ENCODE data around the gene RUNX1.
A peak's percentile ranks its signal among the peaks of the same experiment; 100 is the strongest.

RUNX1 gene

DNA sequence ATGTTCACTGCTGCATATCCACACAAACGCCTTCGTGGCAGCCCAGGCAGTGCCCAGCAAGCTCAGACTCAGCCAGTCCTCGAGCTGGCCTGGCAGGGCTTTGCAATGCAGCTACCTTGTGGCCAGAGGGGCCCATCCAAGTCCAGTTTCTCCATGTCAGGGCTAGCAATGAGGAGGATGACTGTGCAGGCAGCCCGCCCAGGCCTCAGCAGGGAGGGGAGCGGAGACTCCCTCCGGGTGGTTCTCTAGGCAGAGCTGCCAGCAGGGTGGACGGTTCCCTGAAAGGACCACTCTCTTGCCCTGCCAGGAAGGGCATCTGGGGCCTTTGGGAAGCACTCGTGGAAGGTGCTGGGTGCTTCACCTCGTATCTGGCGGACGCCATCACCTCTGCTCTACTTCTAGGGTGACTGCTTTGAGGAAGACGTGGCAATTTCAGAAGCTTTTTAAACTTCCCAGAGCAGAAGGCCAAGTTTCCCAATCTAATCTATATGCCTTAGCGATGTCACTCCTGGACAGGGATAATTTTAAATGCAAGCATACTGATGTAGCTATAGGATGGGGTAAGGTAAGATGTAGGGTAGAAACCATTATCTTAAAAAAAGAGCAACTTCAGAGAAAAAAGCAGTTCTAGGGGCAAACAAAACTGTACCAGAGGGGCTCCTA lies 56.2 kb downstream of the RUNX1 start:
- peak; percentile 91 for DNase-seq (ENCODE audit: low read depth)

DNA sequence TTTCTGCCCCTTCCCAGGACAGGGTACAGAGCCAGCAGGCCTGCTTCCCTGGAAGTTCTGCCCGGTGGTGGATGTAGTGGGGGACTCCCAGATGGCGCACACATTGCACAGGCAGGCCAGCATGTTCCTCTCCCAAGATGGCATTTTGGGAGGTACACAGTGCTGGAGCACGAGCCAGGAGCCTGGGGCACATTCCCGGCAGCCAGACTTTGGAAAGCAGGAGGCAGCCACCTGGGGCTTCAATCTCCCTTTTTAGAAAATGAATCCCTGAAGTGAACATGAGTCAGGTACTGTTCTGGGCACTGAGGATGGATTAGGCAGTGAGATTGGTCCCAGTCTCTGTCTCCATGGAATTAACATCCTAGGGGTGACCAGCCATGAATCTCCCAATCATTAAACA lies 56.9 kb downstream of the RUNX1 start:
- DNase-seq (ENCODE audit: low read depth) = no peak

DNA sequence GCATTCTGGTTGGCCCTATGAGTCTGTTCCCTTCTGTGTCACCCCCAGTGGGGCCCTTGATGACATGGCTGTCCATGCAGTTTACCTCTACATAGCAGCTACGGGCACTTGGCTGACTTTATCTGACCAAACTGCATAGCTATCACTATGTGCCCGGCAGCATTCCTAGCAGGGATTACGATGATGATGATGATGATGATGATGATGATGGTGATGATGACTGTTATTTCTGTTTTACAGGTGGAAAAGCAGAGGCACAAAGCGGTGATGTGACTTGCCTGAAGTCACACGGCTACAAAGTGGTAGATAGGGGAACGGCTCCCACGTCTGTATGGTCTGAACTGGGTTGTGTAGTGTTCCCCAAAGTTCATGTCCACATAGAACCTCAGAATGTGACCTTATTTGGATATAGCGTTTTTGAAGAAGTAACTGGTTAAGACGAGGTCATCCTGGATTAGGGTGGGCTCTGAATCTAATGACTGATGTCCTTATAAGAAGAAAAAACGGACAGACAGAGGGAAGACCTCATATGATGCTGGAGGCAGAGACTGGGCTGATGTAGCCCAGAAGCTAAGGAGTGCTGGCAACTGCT lies 57.6 kb downstream of the RUNX1 start:
- no peak for DNase-seq (ENCODE audit: low read depth)

DNA sequence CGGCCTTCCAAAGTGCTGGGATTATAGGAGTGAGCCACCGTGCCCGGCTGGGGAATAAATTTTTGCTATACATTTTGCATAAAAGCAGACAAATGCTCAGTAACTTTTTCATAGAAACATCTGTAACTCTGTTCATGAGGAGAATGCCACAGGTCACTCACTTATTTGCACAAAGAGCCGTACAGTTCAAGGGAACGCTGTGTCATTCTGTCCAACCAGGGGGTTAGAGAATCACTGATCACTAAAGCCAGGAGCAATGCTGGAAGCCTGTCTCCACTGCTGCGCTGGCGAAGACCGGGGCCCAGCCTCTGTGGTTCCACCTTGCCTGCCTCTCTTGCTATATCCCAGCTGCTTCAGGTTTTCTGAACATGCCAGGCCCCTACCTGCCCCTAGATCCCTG lies 58.3 kb downstream of the RUNX1 start:
- DNase-seq (ENCODE audit: low read depth) = no peak

DNA sequence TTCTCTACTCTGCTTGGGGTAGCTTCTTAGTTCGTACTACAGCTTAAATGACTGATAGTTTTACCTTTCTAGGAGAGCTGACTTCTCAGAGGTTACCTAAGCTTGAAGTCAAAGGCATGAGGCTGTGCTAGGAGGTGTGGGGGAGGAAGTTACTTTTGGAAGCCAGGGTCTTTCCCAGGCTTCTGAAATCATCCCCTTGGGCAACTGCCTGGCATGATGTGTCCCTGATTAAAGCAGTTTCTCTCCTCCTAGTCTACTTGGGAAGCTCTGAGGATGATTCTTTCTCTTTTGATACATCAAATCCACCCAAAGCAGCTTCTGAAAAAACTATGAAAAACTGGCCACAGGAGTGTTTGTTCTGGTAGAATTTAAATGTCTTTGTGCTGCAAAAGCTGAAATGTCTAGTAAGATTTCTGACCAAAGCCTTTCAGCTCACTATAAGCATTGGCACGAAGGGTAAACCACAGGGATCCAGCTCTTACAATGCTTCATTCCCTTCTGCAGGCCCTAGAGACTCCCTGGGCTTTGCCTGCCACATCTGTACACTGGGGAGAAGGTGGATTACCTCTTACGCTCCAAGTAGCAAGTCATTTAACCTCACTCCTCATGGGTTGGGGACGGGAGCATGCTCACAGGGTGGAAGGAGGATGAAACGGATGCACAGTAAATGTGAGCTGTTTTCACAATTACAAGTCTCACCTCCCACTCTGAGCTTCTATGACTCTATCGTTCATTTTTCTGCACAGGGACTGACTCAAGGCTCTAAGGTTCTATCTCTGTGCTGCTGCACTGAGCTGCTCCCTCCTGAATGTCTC lies 59.6 kb downstream of the RUNX1 start:
- peak; percentile 18 for DNase-seq (ENCODE audit: low read depth)

DNA sequence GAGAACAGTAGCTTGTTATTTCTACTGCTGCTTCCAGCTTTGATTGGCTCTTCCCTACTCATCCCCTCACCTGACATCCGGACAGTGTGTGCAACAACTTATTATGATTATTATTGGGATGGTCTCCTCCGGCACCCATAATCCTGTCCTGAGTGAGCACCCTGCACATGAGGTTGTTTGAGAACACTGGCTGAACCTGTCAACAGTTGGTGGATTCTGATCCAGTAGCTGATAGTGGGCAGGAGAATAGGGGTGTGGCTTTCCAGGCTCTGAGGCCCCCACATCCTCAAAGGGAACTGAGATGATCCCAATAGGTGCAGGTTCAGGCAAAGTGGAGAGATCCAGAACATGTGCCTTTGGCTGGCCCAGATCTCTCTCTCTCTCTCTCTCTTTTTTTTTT lies 60.5 kb downstream of the RUNX1 start:
- no peak for DNase-seq (ENCODE audit: low read depth)

DNA sequence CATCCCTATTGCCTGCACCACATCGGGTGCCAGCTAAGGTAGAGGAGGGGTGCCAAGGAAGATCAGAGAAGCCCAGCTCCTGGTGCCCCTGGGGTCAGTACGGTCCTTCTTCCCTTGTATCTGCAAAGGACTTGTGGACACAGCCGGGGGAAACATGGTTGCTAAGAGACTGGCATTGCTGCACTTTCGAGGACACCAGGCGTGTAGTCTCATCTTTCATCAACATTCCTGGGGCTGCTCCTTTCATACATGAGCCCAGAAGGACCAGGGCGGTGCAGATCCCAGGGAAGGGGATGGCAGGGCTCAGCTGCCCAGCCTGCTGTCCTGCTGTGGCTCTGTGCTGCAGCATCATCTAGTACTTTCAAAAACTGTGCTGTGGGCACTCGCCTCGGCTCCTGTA lies 61.0 kb downstream of the RUNX1 start:
- DNase-seq (ENCODE audit: low read depth) = peak; percentile 30

DNA sequence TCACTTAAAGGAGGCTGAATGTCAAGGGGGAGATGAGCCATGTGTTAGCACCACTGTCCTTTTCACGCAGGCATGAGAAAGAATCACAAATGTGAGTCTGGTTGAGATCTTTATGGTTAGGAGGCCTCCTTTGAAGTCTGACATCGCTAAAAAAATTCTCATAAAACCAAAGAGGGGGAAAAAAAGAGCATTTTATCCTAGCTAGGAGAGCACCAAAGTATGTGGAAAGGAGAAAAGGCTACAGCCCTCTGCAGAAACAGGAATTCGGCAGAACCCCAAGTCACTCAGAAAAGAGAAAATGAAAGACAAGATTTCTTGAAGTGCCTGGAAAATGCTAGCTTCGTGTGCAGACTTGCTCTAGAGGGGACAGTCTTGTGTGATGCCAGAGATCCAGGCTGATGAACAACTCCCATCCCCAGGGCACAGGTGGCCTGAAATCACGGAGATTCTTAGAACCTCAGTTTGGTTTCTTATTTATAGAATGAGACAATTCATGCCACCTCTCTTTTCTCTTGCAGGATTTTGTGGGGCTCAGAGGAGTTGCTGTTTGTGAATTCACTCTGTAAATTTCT lies 61.5 kb downstream of the RUNX1 start:
- DNase-seq (ENCODE audit: low read depth) = no peak

DNA sequence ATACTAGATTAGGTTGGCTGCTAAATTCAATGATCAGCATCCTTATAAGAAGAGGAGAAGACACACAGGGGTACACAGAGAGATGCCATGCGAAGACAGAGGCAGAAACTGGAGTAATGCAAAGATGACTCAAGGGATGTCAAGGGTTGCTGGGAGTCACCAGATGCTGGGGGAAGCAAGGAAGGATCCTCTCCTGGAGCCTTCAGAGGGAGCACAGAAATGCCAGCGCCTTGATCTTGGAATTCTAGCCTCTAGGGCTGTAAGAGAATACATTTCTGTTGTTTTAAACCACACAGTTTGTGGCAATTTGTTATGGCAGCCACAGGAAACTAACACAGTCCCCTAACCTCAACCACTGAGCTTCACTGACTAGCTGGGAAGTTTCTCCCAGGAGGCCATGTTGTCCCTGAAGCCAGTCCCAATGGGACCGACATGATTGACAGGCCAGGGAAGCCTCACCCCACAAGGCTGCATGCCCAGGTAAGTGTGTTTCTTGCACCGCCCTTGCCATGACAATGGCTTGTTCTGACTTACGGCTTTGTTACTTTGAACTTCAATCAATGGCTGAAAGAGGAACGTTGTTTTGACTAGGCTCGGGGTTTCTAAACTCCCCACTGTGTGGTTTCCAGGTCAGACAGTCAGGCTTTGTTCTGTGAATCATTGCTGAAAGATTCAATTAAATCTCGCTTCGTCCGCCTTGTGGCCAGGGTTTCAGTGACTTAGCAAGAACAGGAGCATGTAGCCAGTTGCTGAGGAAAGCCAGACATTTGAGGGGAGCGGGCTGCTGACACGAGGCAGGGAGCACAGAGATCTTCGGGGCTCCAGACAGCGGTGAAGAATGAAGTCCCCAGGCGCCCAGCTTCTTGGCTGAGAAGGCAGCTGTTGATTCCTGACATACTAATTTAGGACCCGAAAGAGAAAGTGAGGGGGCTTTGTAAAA lies 62.3 kb downstream of the RUNX1 start:
- peak; percentile 17 for DNase-seq (ENCODE audit: low read depth)

DNA sequence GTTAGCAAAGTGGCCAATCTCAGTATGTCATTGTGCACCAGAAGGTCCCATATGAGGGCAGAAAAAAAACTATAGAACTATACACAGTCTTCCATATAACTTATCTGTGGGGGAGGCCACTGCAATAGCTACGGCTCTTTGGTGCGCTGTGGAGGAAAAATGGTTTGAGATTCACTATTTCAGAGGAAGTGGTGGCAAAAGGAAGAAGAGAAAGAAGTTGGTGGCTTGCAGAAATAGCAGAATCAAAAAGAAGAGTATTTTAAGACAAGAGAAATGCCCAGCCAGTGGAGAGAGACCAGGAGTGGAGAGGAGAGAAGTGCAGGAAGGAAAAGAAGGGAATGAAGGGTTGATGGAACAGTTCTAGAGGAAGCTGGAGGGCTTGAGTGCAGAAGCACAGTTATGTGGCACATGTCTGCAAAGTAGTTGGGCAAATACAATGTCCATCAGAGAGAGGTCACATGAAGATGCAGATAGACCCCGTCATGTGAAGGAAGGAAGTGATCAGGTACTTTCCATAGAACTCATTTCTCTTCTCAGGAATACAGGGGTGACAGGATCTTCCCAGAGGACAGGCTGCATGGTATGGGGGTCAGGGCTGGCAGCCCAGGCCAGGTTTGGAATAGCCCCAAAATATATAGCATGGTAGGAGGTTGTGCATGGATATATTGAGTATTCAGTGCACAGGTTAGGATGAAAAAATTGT lies 64.6 kb downstream of the RUNX1 start:
- DNase-seq (ENCODE audit: low read depth) = no peak

DNA sequence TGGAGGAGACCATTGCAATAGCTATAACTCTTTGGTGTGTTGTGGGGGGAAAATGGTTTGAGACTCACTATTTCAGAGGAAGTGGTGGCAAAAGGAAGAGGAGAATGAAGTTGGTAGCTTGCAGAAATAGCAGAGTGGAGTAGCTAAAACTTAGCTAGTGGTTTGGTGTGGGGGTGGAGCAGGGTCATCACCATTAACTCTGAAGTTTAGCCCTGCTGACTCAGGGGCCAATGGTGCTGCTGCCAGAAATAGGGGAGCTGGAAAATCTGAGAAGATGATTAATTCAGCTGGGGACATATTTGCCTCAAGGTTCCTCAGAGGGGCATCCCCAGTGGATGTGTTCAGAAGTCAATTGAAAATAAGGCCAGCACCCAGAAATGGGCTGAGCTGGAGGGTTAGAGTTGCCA lies 65.4 kb downstream of the RUNX1 start:
- peak; percentile 46 for DNase-seq (ENCODE audit: low read depth)

DNA sequence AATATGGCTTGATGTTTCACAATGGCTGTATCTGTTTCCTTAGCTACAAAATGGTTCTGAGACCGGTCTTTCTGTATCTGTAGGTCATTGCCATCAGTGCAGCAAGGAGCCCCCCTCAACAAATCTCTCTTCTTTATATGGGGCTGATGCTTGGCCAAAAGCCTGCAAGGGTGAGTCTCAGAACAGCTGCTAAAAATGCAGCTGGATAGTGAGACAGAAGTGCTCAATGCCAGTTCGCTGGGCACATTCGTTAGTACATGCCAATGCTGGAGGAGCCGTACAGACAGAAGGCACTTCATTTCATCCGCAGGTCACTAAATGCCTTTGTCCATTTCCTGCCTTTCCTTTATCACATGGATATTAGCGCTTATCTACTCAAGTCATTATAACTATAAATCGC lies 67.3 kb downstream of the RUNX1 start:
- DNase-seq (ENCODE audit: low read depth) = no peak

DNA sequence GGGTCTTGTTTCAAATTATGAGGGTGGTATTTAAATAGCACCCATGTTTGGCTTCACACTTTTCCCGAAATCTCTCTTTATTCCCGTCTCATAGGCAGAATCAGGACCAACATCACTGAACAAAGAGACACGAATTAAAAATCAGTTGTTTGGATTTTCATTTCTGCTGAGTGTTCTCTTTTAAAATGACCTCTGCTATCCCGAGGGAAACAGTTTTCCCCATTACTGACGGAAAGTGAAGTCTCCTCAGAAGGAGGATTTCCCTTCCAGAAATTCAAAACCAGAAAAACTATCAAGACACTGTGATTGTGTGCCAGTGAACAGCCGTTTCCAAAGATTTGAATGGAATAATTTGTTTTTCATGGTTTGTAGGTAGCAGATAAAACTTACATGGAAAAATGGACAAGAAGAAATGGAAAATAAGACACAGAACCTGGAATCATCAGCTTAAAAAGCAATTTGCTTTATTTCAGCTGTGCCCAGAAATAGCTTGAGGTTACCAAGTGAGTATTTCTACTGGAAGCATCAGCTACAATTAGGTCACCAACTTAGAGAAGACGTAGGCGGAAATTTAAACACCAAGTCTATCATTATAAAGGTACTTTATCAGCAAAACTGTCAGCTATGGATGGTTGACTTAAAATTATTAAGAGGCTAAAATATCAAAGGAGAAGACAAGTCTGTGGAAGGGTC lies 68.5 kb downstream of the RUNX1 start:
- DNase-seq (ENCODE audit: low read depth) = no peak

DNA sequence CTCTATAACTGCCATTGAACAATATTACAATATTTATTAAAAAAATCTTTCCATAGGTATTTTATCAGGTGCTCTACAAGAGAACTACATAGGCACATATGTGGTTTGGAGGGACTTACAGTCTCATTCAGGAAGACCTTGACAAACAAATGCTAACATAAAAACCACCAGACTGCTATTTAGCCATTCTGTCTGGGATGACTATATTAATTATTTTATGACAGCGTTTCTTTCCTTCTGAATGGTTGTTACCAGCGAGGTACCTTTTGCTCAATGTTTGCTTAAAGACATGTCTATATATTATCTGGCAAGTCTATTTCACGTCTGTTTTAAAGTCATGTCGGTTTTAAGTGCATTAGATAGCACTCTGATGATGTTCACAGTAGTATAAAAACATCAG lies 69.7 kb downstream of the RUNX1 start:
- no peak for DNase-seq (ENCODE audit: low read depth)

DNA sequence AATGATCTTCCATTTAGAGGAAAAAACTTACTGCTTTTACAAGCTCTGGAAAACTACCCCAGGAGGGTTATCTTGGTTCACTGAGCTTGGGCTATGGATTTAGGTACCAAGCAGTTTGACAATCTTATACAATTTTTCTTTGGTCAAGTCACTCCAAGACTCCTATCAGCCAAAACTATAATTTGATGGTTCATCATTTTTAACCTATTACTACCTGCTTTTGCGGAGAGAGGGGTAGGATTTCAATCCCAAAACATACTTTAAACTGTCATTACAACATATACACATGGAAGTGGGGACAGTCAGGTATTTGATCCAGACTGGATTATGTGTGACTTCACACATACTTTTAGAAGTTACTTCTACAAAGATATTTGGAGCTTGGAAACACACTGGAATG lies 71.8 kb downstream of the RUNX1 start:
- no peak for DNase-seq (ENCODE audit: low read depth)

DNA sequence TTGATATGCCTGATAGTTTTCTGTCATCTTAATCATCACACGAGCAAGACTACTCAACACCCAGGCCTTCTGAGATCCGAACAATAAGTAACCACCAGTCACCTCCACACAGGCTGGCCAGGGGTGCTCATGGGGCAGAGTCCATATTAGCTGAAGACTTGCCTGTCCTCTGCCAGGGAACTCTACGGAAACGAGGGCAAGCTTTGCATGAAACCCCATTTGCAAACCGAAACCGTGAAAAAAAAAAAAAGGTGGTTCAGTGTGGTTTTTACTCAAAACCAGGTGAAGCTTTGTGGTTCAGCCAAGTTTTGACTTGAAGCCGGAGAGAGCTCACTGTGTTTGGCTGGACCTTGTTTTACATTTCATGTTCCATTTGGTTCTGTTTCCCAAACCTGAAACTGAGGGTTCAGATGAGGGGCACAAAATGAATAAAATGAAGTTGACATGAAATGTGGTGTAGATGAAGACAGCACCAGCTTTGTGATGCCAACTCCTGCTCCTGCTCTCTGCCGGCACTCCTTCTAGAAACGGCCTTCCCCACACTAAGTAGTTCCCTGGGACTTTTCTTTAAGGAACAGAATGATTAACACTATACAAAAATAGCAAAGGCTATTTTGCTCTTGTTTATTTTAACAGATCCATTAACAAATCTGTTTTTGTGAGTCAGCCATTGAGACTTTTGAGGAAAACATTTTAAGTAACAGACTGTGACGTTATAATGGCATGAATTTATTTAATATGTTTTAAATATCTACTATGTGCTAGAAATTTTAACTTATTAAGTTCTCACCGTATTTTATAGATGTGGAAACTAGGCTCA lies 74.7 kb downstream of the RUNX1 start:
- DNase-seq (ENCODE audit: low read depth) = peak; percentile 15

DNA sequence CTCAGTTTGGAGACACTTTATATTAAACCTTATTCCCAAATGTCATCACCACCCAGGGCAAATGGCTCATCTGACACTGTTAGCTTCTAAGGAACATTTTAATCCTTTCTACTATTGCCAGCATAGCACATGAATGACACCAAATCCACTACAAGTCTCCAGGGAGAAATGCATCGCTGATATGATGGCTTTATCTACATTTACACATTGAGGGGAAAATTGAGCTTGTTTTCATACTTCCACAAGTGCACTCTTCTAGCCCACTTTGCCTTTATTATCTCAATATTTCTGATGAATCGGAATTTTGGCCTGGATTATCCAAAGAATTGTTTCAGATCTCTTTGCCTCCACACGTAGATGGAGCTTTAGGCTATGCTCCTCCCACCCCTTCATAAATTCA lies 75.4 kb downstream of the RUNX1 start:
- DNase-seq (ENCODE audit: low read depth) = no peak

DNA sequence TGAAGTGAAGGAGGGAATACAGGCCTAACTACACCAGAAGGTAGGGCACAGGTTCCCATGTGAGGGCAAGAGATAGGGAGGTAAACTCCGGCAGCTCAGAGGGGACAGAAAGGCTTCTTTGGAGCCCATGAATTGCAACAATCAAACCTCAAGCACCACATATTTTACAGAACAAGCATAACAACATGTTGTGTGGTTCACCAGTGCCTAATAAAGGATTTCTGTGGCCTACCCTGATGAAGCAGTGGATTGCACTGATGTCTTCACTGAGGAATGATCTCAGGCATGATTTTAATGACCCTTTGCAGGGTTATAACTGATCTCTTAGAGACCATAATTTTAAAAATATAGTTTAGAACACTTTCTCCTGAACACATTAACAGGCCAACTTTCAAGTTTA lies 77.4 kb downstream of the RUNX1 start:
- DNase-seq (ENCODE audit: low read depth) = no peak

DNA sequence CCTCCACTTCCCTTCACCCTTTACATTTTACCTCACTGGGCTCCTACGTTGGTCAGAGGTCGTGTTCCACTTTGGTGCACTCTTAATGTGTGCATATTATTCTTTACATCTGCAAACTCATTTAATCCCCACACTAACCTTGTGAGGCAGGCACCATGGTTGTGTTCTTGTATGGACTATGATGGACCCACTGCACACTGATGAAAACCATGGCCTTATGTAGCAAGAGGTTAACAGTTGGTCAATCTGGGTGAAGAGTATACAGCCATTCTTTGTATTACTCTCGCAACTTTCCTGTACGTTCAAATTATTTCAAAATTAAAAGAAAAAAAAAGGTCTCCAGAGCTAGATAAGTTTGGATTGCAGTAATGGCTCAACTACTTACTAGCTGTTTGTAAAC lies 78.5 kb downstream of the RUNX1 start:
- DNase-seq (ENCODE audit: low read depth) = no peak

DNA sequence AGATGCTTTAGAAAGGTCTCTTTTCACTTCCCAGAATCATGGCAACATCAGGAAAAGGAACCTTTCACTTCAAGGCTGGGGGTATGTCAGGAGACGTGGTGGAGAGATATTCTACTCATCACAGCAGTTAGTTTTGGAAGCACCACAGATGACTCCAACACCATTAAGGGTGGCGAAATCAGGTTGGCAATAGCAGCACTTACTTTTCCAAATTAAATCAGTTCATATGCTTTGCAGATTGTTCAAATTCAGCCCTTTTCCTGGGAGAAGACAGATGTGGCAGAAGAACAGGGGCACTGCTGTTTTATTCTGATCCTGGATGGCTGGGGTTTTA lies 79.0 kb downstream of the RUNX1 start:
- peak; percentile 45 for DNase-seq (ENCODE audit: low read depth)
